ENCODE results near the gene KRTAP12-3.

GRCh38 chr21:44686000-44686781, 28.5 kb downstream of the KRTAP12-3 start:
- TF ChIP-seq CTCF (conservative IDR thresholded peaks at IDR 0.05 in 1 of 2, IDR thresholded peaks at IDR 0.05 in 1 of 2; ENCODE audit: low read depth in 1 of 2, low read length in 2 of 2): no peak
- no peak for TF ChIP-seq EZH2 (IDR thresholded peaks at IDR 0.05; ENCODE audit: low read length, missing control alignments)
